GM21367 (cell line): ENCODE results near the gene ADAMTS17.

Experiments used
- ATAC-seq: cut with Tn5 transposase; IDR thresholded peaks from one replicate; pipeline ENCODE4 v1.9.1; 2021; ENCODE audit not compliant: unreplicated experiment

Gene ADAMTS17

GRCh38 chr15:100252779-100253417 is 88.9 kb downstream of the ADAMTS17 start:
- no peak for ATAC-seq

GRCh38 chr15:100252359-100252758 is 89.4 kb downstream of the ADAMTS17 start:
- no peak for ATAC-seq

- ATAC-seq = no peak
Observed at GRCh38 chr15:100250176-100250800, 91.5 kb downstream of the ADAMTS17 start.

GRCh38 chr15:100249096-100249815 is 92.5 kb downstream of the ADAMTS17 start:
- no peak for ATAC-seq

- no peak for ATAC-seq
Observed at GRCh38 chr15:100248236-100248635, 93.5 kb downstream of the ADAMTS17 start.

GRCh38 chr15:100247228-100248225 is 94.2 kb downstream of the ADAMTS17 start:
- ATAC-seq = no peak

- ATAC-seq = no peak
Observed at GRCh38 chr15:100245855-100246254, 95.9 kb downstream of the ADAMTS17 start.

GRCh38 chr15:100245487-100245820 is 96.3 kb downstream of the ADAMTS17 start:
- no peak for ATAC-seq

- no peak for ATAC-seq
Observed at GRCh38 chr15:100244796-100245486, 96.8 kb downstream of the ADAMTS17 start.

GRCh38 chr15:100242989-100243388 is 98.8 kb downstream of the ADAMTS17 start:
- no peak for ATAC-seq

- ATAC-seq = no peak
Observed at GRCh38 chr15:100241572-100242482, 99.9 kb downstream of the ADAMTS17 start.

- ATAC-seq = no peak
Observed at GRCh38 chr15:100236981-100237720, 104.6 kb downstream of the ADAMTS17 start.

GRCh38 chr15:100235030-100235617 is 106.7 kb downstream of the ADAMTS17 start:
- no peak for ATAC-seq

- no peak for ATAC-seq
Observed at GRCh38 chr15:100234158-100235029, 107.4 kb downstream of the ADAMTS17 start.

- no peak for ATAC-seq
Observed at GRCh38 chr15:100230784-100231183, 111.0 kb downstream of the ADAMTS17 start.

- ATAC-seq = no peak
Observed at GRCh38 chr15:100229181-100230163, 112.3 kb downstream of the ADAMTS17 start.
